Fibroblast of upper back skin (primary cell): Measurements from ENCODE around the gene TJP3.
A peak's percentile ranks its signal among the peaks of the same experiment; 100 is the strongest.
"Not testable (repeated sequence)": the region's sequence is repeated elsewhere in the genome, so short reads cannot be mapped to it uniquely, and the experiment has no call there.

ENCODE experiments used
- DNase-seq: peaks from one replicate; pipeline ENCODE4 v3.0.0-alpha.2; 2013

Gene TJP3

DNA sequence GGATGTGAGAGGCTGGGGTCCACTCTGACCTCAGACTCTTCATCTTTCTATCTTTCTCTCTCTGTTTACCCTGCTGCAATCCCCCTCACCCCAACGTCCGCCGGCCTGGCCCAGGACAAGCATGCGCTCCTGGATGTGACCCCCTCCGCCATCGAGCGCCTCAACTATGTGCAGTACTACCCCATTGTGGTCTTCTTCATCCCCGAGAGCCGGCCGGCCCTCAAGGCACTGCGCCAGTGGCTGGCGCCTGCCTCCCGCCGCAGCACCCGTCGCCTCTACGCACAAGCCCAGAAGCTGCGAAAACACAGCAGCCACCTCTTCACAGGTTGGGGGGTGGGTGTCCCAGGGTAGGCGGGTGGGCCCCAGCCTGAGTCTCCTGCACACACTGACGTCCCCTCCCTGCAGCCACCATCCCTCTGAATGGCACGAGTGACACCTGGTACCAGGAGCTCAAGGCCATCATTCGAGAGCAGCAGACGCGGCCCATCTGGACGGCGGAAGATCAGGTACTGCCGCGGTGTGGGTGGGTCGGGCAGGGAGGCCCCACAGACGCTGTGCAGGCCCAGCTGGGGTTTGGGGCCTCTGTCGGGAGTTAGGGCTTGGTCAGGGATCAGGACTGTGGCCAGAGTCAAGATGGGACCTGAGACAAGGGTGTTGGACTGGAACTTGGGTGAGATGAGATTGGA lies 38.3 kb downstream of the TJP3 start:
- DNase-seq: no peak

DNA sequence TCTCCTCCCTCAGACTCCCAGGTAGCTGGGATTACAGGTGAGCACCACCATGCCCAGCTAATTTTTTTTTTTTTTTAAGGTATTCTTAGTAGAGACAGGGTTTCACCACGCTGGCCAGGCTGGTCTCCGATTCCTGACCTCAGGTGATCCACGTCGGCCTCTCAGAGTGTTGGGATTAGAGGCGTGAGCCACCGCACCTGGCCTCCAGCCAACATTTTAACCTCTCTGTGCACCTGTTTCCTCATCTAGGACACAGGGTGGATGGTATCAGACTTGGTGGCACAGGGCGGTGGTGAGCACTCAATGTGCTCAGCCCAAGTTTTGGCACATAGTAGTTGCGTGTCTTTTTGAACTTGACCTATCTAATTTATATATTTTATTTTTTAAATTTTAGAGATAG lies 40.8 kb downstream of the TJP3 start:
- no peak for DNase-seq

DNA sequence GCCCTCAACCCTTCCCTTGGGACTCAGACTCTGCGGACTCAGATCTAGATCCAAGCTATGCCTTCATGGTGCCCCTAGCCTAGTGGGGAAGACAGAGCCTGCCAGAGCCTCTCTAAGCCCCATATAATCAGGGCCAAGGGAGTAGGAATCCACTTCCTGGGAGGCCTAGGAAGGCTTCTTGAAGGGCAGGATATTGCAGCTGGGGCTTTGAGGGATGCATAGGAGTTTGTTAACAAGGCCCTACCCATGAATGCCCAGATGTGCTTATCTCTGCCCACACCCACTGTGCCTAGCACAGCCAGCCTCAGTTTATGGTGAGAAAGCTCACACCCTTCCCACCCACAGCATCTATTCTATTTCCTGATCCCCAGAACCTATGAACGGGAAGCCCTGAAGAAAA lies 42.0 kb downstream of the TJP3 start:
- no peak for DNase-seq

DNA sequence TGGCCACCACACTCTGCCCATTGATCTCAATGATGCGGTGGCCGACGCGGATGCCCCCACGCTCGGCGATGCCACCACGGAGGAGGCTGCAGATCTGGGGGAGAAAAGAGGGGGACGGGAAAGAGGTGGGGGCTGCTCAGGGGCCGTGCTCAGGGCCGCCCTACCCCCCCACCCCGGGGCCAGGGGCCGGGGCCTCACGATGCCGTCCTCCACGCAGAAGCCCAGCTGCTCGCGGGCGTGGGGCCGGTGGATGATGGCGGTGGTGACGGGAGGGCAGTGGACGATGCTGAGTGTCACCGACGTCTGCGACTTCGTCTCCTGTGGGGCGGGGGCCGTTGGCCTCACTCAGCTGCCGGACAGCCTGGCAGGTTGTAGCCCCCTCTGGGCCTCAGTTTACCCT lies 43.1 kb downstream of the TJP3 start:
- DNase-seq: no peak

DNA sequence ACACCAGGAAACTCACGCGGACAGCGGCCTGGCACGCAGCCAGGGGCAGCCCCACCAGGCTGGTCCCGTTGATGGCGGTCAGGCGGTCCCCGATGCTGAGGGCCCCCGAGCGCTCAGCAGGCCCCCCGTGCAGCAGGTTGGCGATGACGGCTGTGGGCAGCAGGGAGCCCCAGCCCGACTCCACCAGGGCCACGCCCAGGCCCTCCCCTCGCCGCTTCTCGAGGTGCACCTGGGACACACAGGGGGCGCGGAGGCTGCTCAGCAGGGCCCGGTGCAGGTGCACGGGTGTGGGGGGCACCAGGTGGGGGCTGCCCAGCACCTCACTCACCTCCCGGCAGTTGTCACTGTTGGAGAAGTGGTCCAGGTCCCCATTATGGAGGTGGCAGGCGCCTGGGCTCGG lies 44.3 kb downstream of the TJP3 start:
- no peak for DNase-seq

DNA sequence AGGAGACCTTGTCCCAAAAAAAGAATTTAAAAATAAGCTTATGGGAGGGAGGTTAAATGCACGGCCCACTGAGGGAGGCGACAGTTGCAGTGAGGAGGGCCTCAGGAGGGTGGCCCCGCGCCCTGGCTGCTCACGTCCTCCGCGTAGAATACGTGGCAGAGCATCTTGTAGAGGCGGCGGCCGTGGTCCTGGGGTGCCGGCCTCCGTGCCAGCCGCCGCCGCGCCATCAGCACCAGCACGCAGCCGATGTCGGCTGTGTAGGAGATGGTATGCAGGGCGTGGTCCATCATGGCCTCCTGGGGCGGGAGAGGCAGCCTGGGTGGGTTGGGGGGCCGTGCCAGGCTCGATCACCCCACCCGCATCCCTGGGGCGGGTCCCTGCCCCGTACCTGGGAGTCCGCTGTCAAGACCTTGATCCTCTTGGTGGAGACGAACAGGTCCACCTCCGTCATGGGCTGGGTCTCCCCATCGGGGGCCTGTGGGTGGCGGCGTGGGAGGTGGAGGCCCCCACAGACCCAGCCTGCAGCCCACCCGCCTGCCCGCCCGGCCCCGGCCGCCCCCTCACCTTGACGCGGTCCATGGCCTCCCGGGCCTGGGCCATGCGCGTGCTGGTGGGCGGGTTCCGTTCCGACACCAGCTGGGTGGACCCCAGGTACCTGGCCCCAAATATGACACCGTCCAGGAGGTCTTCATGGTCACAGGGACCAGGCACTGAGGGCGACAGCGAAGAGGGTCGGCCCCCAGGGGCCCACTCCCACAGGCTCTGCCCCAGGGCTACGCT lies 45.6 kb downstream of the TJP3 start:
- DNase-seq: no peak

DNA sequence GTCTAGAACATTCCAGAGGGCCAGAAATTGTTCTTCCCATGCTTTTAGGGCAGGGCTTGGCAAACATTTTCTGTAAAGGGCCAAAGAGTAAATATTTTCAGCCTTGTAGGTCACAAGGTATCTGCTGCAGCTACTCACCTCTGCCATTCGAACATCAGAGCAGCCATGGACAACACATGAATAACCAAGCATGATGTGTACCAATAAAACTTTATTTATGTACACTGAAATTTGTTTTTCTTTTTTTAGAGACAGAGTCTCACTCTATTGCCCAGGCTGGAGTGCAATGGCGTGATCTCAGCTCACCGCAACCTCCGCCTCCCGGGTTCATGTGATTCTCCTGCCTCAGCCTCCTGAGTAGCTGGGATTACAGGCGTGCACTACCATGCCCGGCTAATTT lies 49.5 kb downstream of the TJP3 start:
- DNase-seq: not testable (repeated sequence)

DNA sequence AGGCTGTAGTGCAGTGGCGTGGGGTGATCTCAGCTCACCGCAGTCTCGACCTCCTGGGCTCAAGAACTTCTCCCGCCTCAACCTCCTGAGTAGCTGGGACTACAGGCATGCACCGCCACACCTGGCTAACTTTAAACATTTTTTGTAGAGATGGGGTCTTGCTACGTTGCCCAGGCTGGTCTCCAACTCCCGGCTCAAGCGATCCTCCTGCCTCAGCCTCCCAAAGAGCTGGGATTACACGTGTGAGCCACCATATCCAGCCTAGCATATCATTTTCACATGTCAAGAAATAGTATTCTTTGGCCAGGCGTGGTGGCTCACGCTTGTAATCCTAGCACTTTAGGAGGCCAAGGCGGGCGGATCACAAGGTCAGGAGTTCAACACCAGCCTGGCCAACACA lies 50.1 kb downstream of the TJP3 start:
- DNase-seq: not testable (repeated sequence)

DNA sequence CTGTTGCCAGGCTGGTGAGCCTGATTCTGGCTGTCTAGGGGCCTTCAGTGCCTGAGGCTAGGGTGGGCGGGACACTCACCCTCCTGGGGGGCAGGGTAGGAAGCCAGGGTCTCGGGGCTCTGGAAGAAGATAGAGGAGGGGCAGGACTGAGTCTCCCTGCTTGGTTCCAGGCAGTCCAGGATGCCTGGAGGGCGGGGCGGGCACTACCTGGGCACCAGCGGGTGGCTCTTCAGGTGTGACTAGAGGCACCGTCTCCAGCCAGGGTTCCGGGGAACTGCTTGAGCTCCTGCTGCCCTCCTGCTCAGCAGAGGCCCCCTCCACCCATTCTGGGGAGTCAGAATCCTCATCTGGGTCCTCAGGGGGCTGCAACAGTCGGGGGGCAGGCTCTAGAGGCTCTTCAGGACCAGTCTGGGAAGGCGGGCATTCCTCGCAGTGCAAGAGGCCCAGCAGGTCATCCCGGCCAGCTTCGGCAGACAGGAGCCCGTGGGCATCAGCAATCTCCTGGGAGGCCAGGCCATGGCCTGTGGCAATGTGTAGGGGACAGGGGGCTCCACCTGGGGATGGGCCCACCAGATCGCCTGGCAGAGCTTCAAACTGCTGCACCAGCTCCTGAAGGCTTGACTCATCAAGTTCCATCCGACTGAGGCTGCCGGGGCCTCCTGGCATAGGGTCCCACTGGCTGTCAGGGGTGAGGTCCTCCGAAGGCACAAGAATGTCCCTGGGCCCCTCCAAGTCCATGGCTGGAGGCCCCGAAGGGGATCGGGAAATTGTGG lies 51.5 kb downstream of the TJP3 start:
- DNase-seq: no peak

DNA sequence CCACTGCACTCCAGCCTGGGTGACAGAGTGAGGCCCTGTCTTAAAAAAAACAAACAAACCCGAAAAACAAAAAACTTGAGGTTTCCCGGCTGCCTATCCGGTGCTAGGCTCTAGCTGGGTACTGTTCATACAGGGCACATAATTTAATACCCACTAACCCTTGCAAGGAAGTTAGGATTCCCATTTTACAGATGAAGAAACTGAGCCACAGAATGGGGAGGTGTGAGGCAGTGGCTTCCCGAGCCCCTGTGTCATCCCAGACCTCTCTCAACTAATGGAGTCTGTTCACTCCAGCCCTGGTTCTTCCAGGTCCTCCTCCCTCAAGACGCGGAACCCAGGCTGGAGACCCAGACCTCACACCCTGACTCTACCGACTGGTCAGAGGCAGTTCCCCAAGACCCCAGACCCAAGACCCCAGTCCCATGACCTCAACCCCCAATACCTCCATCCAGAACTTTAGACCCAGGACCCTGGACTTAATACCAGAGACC lies 52.7 kb downstream of the TJP3 start:
- peak; percentile 5 for DNase-seq

DNA sequence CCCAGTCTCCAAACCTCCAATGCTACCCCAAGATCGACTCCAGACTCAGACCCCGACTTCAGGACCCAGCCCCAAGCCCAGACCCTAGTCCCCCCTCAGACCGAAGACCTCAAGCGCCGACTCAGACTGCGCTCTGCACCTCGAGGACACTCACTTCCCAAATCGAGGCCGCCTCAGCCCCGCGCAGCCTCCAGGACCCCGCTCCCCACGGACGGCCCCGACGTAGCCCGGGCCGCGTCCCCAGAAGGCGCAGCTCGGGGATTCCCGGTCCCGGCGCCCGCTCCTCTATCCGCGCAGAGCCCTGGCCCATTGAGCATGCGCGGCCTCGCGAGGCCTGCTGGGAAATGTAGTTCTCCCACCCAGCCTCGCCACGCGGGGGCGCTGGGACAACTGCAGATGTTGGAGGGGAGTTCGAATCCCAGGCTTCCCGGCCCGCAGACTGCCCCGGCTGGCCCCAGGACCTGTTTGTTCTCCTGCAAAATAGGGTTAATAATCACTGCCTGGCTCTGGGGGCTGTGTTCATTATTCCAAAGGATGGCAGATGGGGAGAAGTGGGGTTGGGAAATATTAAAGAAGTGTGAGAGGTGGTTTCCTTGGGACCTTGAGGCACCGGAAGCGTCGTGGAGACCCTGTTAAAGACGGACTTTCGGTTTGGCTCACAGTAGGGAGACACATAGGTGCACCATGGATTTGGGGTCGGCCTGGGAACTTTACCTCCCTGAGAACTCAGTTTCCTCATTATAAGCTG lies 53.4 kb downstream of the TJP3 start, which contains the start of gene APBA3:
APBA3 (minus strand) TSS at position 311 of the 748 bp plus-strand sequence. CDS start 1,428 bp downstream, outside the sequence.
- DNase-seq: peak; percentile 88

DNA sequence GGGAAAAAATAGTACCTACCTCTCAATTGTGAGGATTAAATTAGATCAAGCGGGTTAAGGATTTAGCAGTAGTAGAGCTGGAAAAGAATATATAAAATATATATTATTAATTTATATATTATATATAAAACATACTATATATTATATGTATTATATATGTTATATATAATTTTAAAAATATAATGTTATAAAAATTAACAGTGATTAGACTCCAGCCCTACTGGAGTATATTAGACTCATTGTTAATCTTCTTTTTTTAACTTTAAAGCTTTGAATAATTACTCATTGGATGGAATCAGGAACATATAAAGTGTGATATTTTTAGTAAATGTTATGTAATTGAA lies 53.9 kb downstream of the TJP3 start:
- no peak for DNase-seq

DNA sequence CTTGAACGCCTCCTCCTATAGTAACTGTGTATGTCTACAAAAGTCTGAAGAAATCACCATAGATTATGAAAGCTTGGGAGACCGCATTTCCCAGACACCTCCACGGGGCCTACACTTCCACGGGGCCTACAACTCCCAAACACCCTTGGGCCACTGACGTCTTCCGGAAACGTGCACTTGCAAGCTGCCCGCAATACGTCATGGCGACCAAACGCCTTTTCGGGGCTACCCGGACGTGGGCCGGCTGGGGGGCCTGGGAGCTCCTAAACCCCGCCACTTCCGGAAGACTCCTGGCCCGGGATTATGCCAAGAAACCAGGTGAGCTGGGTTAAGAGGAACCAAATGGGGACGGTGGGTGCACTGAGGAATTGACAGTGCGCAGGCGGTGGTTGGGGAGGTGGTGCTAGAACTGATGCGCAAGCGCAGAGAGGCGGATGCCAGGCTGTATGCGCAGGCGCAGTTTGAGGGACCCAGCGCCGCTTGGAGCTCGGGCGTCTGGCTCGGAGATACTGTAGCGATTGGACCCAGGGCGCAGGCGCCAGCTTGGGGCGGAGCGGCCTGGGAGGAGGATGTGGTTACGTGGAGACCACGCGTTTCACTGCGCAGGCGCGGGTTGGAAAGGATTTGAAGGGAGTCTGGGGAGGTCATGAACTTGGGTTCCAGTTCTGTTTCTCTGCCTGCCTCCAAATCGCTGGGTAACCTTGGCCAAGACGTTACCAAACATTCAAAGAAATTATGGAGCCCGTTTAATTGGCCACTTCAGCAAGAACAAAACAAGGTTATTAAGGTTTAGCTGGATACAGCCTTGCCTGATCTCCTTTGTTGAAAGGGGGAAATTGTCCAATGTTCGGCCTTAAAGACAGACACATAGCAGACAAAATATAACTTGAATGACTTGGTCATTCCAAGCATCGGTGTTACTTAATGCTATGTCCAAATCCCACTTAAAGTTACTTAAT lies 54.6 kb downstream of the TJP3 start, which contains the start of gene MRPL54:
MRPL54 (plus strand) TSS at position 182 of the 959 bp plus-strand sequence; CDS start at position 201, 19 bp downstream.
- peak; percentile 99 for DNase-seq

DNA sequence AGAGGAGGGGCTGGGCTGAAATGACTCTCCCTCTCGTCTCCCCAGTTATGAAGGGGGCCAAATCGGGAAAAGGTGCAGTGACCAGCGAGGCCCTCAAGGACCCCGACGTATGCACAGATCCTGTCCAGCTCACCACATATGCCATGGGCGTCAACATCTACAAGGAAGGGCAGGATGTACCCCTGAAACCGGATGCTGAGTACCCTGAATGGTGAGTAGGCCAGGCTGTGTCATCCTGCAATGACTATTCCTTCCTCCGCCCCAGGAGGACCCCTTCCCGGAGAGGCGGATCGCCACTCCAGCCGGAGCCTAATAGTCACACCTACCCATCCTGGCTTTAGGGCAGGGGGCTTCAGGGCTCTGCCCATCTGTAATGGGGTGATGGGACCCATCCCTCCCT lies 56.9 kb downstream of the TJP3 start:
- no peak for DNase-seq

DNA sequence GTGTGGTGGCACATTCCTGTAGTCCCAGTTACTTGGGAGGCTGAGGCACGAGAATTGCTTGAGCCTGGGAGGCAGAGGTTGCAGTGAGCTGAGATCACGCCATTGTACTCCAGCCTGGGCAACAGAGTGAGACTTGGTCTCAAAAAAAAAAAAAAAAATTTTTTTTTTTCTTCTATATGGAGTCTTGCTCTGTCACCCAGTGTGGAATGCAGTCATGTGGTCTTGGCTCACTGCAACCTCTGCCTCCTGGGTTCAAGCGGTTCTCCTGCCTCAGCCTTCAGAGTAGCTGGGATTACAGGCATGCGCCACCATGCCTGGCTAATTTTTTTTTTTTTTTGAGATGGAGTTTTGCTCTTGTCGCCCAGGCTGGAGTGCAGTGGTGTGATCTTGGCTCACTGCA lies 57.6 kb downstream of the TJP3 start:
- DNase-seq: not testable (repeated sequence)

DNA sequence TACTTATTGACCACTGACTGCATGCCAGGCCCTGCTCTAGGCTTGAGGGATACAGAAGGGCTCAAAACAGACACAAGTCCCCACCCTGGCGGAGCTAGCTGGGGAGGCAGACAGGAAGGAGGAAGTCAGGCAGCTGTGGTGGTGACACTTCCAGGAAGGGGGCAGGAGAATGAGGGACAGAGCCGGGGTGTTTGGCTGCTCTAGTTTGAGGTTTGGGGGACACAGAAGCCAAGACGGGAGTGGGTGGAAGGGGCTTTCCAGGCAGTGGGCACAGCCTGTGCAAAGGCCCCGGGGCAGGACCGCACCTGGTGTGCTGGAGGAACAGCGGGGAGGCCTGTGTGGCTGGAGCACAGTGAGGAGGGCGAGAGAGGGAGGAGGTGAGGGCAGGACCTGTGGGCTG lies 58.3 kb downstream of the TJP3 start:
- no peak for DNase-seq

DNA sequence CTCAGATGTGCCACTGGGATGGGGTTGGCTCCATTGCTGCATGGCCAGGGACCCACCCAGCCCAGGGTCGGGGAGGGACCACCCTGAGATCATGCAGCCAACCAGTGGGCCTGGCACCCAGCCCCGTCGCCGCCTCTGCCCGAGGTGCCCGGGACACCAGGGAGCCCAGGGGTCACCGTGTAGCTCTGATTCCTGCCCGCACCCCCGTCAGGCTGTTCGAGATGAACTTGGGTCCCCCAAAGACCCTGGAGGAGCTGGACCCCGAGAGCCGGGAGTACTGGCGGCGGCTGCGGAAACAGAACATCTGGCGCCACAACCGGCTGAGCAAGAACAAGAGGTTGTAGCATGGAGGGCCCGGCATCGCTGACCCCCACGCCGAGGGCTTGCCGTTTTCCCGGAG lies 58.9 kb downstream of the TJP3 start:
- no peak for DNase-seq

DNA sequence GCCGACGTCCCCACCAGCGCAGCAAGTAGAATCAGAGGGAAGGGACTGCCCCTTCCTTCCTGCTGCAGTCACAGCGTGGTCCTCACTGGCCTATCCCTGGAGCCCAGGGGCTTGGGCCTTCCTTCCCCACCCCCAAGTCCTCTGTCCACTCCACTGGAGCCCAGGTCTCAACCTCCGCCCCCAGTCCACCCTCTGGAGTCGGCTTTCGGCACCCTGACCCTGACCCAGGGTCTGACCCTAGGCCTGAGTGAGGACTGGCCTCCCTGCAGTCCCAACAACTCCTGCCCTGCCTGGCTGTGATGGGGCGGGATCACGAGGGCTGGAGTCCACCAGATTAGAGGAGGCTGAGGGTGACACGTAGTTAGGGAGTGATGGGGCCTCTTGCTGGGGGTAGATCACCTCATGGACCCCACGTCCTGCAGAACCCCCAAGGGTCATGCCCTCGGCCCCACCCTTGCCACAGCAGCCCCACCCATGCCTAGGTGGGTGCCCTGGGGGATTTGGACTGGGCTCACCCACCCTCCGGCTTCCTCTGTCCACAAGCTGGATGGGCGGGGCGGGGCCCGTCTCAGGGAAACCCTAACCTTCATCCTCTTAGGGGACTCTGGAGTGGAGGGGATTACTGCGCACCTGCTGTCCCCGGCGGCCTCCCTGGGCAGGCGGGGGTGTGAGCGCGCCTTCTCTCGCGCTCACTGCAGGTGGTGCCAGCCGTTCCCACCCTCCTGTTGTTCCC lies 60.0 kb downstream of the TJP3 start:
- no peak for DNase-seq

DNA sequence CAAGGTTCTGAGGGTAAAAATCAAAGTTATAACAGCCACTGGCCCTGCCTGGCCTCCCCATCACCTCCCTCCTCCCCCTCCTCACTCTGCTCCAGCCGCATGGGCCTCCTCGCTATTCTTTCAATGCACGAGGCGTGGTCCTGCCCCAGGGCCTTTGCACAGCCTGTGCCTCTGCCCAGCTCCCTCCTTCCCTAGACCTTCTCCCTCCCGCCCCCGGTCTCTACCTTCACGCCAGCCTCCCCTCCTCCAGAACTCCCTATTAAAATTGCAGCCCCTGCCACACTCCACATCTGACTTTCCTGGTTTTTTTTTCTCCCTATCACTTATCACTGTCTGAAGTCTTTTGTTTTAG lies 60.5 kb downstream of the TJP3 start:
- no peak for DNase-seq

DNA sequence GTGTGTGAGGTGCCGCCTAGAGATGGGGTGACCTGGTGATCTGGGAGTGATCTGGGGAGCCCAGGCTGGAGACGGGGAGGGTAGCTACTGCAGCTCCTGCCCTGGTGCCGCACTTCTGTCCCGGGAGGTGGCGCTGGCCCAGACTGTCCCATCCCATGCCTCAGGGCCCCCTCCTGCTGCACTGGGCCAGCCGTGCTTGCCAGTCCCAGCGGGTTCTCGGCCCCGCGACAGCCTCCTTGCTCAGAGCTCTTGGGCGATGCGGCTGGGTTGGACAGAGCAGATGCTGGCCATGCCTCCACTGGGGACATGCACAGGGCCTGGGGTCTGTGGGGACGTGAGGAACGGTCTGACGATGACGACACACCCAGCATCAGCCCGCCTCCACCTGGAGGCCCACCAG lies 61.3 kb downstream of the TJP3 start:
- no peak for DNase-seq
